ENCODE data around the gene PRSS1.
"Not testable (repeated sequence)": the region's sequence is repeated elsewhere in the genome, so short reads cannot be mapped to it uniquely, and the experiment has no call there.

GRCh38 chr7:142776845-142777225 lies 27.6 kb downstream of the PRSS1 start:
- not testable (repeated sequence) for TF ChIP-seq CTCF (IDR thresholded peaks at IDR 0.05; ENCODE audit: low read length); EZH2 (optimal IDR thresholded peaks at IDR 0.05; ENCODE audit: low read depth, low read length)
